Transverse colon (tissue), 4 donors: ENCODE measurements around the gene IFNB1. TPM values are rescaled to one million over a fixed set of nuclear protein-coding genes. Genes with fewer than 3 reads are reported as not detected.

Source experiments
- DNase-seq: peaks from one replicate; pipeline ENCODE4 v3.0.0-alpha.2; 2019
- H3K27ac ChIP-seq, 4 donors: fragments of 200-600 bp; sonication (generic); 2 replicates each; pipeline ENCODE4 v1.5.1; 2016 to 2018; ENCODE audit warnings: inconsistent platforms in 4 of 4
- H3K27me3 ChIP-seq: fragments of 200-600 bp; sonication (generic); 2 replicates; pipeline ENCODE4 v1.5.1; 2017; ENCODE audit warnings: inconsistent platforms
- H3K36me3 ChIP-seq, 4 donors: fragments of 200-600 bp; sonication (generic); 2 replicates each; pipeline ENCODE4 v1.5.1; 2017 to 2019; ENCODE audit warnings: inconsistent platforms in 4 of 4
- H3K4me1 ChIP-seq, 4 donors: fragments of 200-600 bp; sonication (generic); 2 replicates each; pipeline ENCODE4 v1.5.1; 2017 to 2020; ENCODE audit warnings: inconsistent platforms in 4 of 4
- H3K4me3 ChIP-seq, 4 donors: fragments of 200-600 bp; sonication (generic); 1 replicate in 1 of 4; 2 replicates in 3 of 4; pipeline versions ENCODE4 v1.5.1 to v1.6.1; 2017 to 2019; ENCODE audit warnings: inconsistent platforms in 4 of 4
- H3K9me3 ChIP-seq, 2 donors: fragments of 200-600 bp; sonication (generic); 2 replicates each; pipeline ENCODE4 v1.5.1; 2017 to 2019; ENCODE audit warnings: inconsistent platforms in 2 of 2
- CTCF ChIP-seq, 5 experiments: fragments of 200-600 bp in 3 of 5; fragments of 450-650 bp in 2 of 5; sonication (generic) in 3 of 5; IDR thresholded peaks; 1 replicate in 2 of 5; 2 replicates in 3 of 5; pipeline ENCODE4 v1.5.1; 2016 to 2017; ENCODE audit warnings: antibody characterized with exemption in 5 of 5, inconsistent platforms in 3 of 5, mild to moderate bottlenecking in 2 of 5, moderate library complexity in 1 of 5
- EP300 ChIP-seq: sonication (generic); formaldehyde crosslinking; IDR thresholded peaks from one replicate; pipeline ENCODE4 v1.6.1; 2017; ENCODE audit warnings: antibody characterized with exemption, low read depth
- POLR2A ChIP-seq: fragments of 450-650 bp; IDR thresholded peaks from one replicate; pipeline ENCODE4 v1.6.1; 2016; ENCODE audit warnings: antibody characterized with exemption, mild to moderate bottlenecking, moderate library complexity
- POLR2AphosphoS5 ChIP-seq, 3 donors: sonication (generic); formaldehyde crosslinking; IDR thresholded peaks; one replicate each; pipeline ENCODE4 v1.6.1; 2016; ENCODE audit warnings: antibody characterized with exemption in 3 of 3
- WGBS, 2 donors: methylation state at CpG; one replicate each; pipeline ENCODE4 v1.1.5; 2018; ENCODE audit warnings: low coverage in 1 of 2; 5-methylcytosine and 5-hydroxymethylcytosine counted together
- in situ Hi-C, 4 donors: fragments of 200-750 bp; cut with MboI; loops; one replicate each; pipeline versions ENCODE4 v1.15.0 to v1.15.1; 2017; ENCODE audit warnings: low sequenced_read_pairs in 3 of 4, low pct_ligation_motif_present in 1 of 4, low pct_unique_long_range_greater_than_20kb in 1 of 4
- intact Hi-C: fragments of 100-400 bp; cut with DNase I; formaldehyde crosslinking; loops from one replicate; pipeline ENCODE4 v1.15.1; 2023; ENCODE audit warnings: low total_unique reads
- total RNA-seq, 4 donors: library from RNA; depleted of rRNA; stranded (reverse); fragments of >200 nt; gene quantifications; one replicate each; pipeline ENCODE4 v1.1.0, GENCODE V29; 2016

IFNB1 gene
- total RNA-seq, 4 donors from 2014 or later: not detected

DNA sequence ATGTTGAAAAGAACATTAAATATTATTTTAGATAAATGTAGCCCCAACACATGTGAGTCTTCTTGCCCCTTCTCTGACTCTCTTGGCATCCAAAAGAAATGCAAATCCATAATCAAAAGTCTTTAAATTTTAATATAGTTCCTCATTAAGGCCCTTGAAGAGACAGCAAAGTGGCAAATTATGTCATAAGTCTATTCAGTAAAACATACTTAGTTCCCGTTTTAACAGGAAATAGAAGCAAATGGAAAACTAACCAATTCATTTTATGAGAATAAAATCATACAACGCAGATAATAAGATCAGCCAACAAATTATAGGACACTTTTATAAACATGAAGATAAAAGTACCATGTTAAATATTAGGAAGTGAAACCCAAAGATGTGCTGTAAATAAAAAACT, 20.1 kb upstream of the IFNB1 start:
- in situ Hi-C loops: loop anchor here in 1 of 4 donors (25.0 kb wide), 1 partner anchor 136 kb away; no protein-coding TSS in a partner anchor
- no peak for DNase-seq
- TF ChIP-seq EP300: no peak
- no peak for TF ChIP-seq CTCF (IDR thresholded peaks at IDR 0.05)
- no peak for TF ChIP-seq POLR2AphosphoS5 (IDR thresholded peaks at IDR 0.05)
- no peak for TF ChIP-seq POLR2A

GRCh38 chr9:21096901-21097255, 19.1 kb upstream of the IFNB1 start:
- Histone ChIP-seq H3K4me3 (no peak overlapping the region), H3K27ac (peak overlapping the region; percentile 45 to 69 (median 58))
- intact Hi-C loops: no loop called here

More for the DNA sequence above, 20.1 kb upstream of the IFNB1 start:
- H3K4me3 ChIP-seq: no peak overlapping the region
- intact Hi-C loops: no loop called here
- no peaks in the 10 kb centered on the region for H3K36me3 ChIP-seq
- H3K27me3 ChIP-seq: no peaks in the 10 kb centered on the region
- no peak overlapping the region for H3K27ac ChIP-seq
- H3K4me1 ChIP-seq: peaks cover 0 to 15% (median 2%) of the 10 kb centered on the region in 4 donors
- no peaks in the 10 kb centered on the region for H3K9me3 ChIP-seq
- WGBS, 2 donors: 69 to 75% methylated on average over 2 of the region's 2 CpGs

GRCh38 chr9:21096172-21096900, 18.6 kb upstream of the IFNB1 start:
- H3K4me3 ChIP-seq: peak overlapping the region in 1 of 4 donors; percentile 31
- WGBS, 2 donors: 6 to 29% methylated on average over 2 to 6 of the region's 6 CpGs
- no peak for DNase-seq
- H3K9me3 ChIP-seq: no peaks in the 10 kb centered on the region
- no peak for TF ChIP-seq EP300
- peak in 2 of 3 donors; percentile 13 to 17 for TF ChIP-seq POLR2AphosphoS5 (IDR thresholded peaks at IDR 0.05)
- peaks cover 0 to 15% (median 2%) of the 10 kb centered on the region in 4 donors for H3K4me1 ChIP-seq
- intact Hi-C loops (no loop called here), in situ Hi-C loops (loop anchor here in 1 of 4 donors (25.0 kb wide), 1 partner anchor 134 kb away; no protein-coding TSS in a partner anchor)
- peak overlapping the region; percentile 45 to 69 (median 58) for H3K27ac ChIP-seq
- H3K36me3 ChIP-seq: no peaks in the 10 kb centered on the region
- no peaks in the 10 kb centered on the region for H3K27me3 ChIP-seq

More at GRCh38 chr9:21096901-21097255, 19.1 kb upstream of the IFNB1 start:
- WGBS, 2 donors: 50 to 86% methylated on average over 2 of the region's 2 CpGs
- no peaks in the 10 kb centered on the region for H3K27me3 ChIP-seq
- no peak for TF ChIP-seq POLR2AphosphoS5 (IDR thresholded peaks at IDR 0.05)
- no peak for TF ChIP-seq CTCF (IDR thresholded peaks at IDR 0.05)
- no peak for TF ChIP-seq EP300
- TF ChIP-seq POLR2A: no peak
- in situ Hi-C loops: loop anchor here in 1 of 4 donors (25.0 kb wide), 1 partner anchor 135 kb away; no protein-coding TSS in a partner anchor
- no peaks in the 10 kb centered on the region for H3K36me3 ChIP-seq
- H3K4me1 ChIP-seq: peaks cover 0 to 15% (median 2%) of the 10 kb centered on the region in 4 donors
- H3K9me3 ChIP-seq: no peaks in the 10 kb centered on the region
- no peak for DNase-seq

DNA sequence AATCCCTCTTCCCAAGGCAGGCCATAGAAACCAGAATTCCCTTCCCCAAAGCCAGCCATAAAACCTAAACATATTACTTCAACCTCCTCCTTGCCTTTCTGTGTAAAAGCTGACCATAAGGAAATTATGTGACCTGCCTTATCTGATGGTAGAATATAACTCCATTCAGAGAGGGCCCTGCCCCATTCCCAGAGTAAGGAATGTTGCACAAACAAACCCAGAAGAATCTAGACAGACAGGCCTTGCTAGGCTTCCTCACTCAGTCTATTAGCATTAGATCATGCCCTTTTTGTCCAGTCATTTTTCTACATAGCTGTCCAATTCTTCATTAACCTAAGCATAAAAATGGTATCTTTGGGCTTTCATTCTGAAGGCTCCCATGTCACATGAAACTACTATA, 17.8 kb upstream of the IFNB1 start:
- TF ChIP-seq POLR2AphosphoS5 (IDR thresholded peaks at IDR 0.05): no peak
- TF ChIP-seq EP300: no peak
- TF ChIP-seq CTCF (IDR thresholded peaks at IDR 0.05): no peak
- TF ChIP-seq POLR2A: no peak
- H3K27ac ChIP-seq: peak overlapping the region; percentile 45 to 69 (median 58)
- H3K4me3 ChIP-seq: no peak overlapping the region
- peaks cover 0 to 15% (median 2%) of the 10 kb centered on the region in 4 donors for H3K4me1 ChIP-seq
- DNase-seq: no peak
- in situ Hi-C loops (loop anchor here in 1 of 4 donors (25.0 kb wide), 1 partner anchor 133 kb away; no protein-coding TSS in a partner anchor), intact Hi-C loops (no loop called here)
- no peaks in the 10 kb centered on the region for H3K36me3 ChIP-seq
- H3K9me3 ChIP-seq: no peaks in the 10 kb centered on the region
- no peaks in the 10 kb centered on the region for H3K27me3 ChIP-seq
